RPMI7951 (cell line): ENCODE data around the gene TTC7B. TPM values are rescaled to one million over a fixed set of nuclear protein-coding genes. Genes with fewer than 3 reads are reported as not detected.

Experiments
- DNase-seq: peaks from one replicate; pipeline ENCODE4 v3.0.0-alpha.2; 2012; ENCODE audit warnings: low read depth
- total RNA-seq: library from RNA; depleted of rRNA; stranded (reverse); fragments of >200 nt; shearing (Covaris generic); gene quantifications from 2 replicates; pipeline ENCODE4 v1.2.3, GENCODE V29; 2014

TTC7B gene
- total RNA-seq, 1 experiment from 2014 or later: 22.1 TPM

GRCh38 chr14:90674716-90675115 is 141.5 kb downstream of the TTC7B start:
- DNase-seq: no peak

- DNase-seq: no peak
Measured at GRCh38 chr14:90674043-90674670, 142.1 kb downstream of the TTC7B start.

GRCh38 chr14:90671382-90672234 is 144.6 kb downstream of the TTC7B start:
- no peak for DNase-seq

- DNase-seq: no peak
Measured at GRCh38 chr14:90669731-90670130, 146.5 kb downstream of the TTC7B start.

- peak; percentile 50 for DNase-seq
Measured at GRCh38 chr14:90666571-90666970, 149.7 kb downstream of the TTC7B start.

GRCh38 chr14:90665321-90666000 is 150.8 kb downstream of the TTC7B start:
- no peak for DNase-seq

- DNase-seq: no peak
Measured at GRCh38 chr14:90664911-90665310, 151.3 kb downstream of the TTC7B start.

- DNase-seq: no peak
Measured at GRCh38 chr14:90663680-90664079, 152.6 kb downstream of the TTC7B start.

GRCh38 chr14:90663140-90663539 is 153.1 kb downstream of the TTC7B start:
- no peak for DNase-seq

GRCh38 chr14:90661866-90662265 is 154.4 kb downstream of the TTC7B start:
- DNase-seq: no peak

- no peak for DNase-seq
Measured at GRCh38 chr14:90660865-90661570, 155.2 kb downstream of the TTC7B start.

GRCh38 chr14:90659156-90659555 is 157.1 kb downstream of the TTC7B start:
- no peak for DNase-seq

- DNase-seq: peak; percentile 89
Measured at GRCh38 chr14:90658541-90658967, 157.7 kb downstream of the TTC7B start.

GRCh38 chr14:90656973-90657372 is 159.3 kb downstream of the TTC7B start:
- DNase-seq: no peak

GRCh38 chr14:90655829-90656228 is 160.4 kb downstream of the TTC7B start:
- no peak for DNase-seq

GRCh38 chr14:90654831-90655276 is 161.4 kb downstream of the TTC7B start:
- DNase-seq: peak; percentile 21

GRCh38 chr14:90652626-90653025 is 163.6 kb downstream of the TTC7B start:
- DNase-seq: no peak

GRCh38 chr14:90651976-90652560 is 164.2 kb downstream of the TTC7B start:
- DNase-seq: no peak

GRCh38 chr14:90651271-90651804 is 164.9 kb downstream of the TTC7B start:
- no peak for DNase-seq

GRCh38 chr14:90649557-90650135 is 166.6 kb downstream of the TTC7B start:
- peak; percentile 26 for DNase-seq

- DNase-seq: peak; percentile 43
Measured at GRCh38 chr14:90649083-90649482, 167.1 kb downstream of the TTC7B start.
